GM19025 (cell line): ENCODE results near the gene DRD3.

Experiments
- ATAC-seq: cut with Tn5 transposase; IDR thresholded peaks from one replicate; pipeline ENCODE4 v1.9.1; 2021; ENCODE audit warnings: mild to moderate bottlenecking, low read depth, moderate library complexity; ENCODE audit not compliant: unreplicated experiment

DRD3 gene

GRCh38 chr3:114192136-114192535 lies 13.3 kb upstream of the DRD3 start:
- no peak for ATAC-seq

GRCh38 chr3:114186501-114186900 lies 7.6 kb upstream of the DRD3 start:
- no peak for ATAC-seq

DNA sequence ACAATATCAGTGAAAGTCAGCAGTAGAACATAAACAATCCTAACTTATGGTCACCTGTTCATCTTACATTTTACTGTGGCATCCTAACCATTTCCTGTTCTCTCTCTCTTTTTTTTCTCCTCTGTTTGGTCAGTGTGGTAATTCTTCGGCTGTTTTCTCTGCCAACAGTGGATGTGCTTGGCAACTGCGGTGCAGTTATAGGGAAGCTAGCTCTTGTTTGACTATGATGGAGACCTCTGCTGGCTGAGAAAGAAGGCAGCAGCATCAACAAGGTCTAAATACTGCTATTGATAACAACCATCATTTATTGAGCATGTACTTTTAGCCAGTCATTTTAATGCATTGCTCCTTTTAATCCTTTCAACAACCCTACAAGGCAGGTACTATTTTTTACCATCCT lies 723 bp upstream of the DRD3 start:
- no peak for ATAC-seq

DNA sequence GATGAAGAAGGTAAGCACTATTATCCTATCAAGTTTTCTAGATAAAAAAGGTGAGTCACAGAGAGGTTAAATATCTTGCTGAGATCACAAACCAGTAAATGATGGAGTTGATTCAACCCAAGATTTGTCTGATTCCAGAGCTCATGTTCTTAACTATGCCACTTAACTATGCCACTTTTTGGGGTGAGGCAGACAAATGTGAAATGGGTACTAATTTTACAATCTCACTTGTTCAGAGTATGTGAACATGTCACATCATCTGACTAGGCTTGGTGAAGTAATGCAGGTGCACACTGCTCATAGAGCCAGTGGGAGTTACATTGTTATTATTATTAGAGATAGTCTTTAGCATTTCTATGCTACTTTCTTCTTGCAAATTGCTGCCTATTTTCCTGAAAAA lies 2.0 kb downstream of the DRD3 start:
- no peak for ATAC-seq

DNA sequence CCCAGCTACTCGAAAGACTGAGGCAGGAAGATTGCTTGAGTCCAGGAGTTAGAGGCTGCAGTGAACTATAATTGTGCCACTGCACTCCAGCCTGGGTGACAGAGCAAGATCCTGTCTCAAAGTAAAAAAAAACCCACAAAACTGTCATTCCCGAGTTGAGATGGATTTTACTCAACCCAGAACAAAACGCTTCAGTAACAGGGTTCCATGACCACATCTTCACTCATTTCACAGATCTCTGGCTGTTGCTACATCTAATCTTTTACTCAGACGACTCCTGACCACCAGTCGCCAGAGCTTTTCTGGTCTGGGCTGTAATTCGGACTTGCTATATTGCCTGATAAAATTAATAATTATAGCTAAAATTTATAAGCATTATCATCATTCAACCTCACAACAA lies 2.4 kb downstream of the DRD3 start:
- no peak for ATAC-seq

- no peak for ATAC-seq
Observed at GRCh38 chr3:114175204-114175987, 3.5 kb downstream of the DRD3 start.

DNA sequence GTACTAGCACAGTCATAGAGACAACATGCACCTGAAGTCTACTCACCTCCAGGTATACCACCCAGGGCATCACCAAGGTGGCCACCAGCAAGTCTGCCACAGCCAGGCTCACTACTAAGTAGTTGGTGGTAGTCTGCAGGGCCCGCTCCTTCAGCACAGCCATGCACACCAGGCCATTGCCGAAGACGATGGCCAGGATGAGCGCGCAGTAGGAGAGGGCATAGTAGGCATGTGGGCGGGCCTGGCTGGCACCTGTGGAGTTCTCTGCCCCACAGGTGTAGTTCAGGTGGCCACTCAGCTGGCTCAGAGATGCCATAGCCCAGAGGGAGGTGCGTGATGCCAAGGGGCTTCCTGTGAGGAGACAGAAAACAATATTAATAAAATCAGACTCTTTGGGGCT lies 7.2 kb downstream of the DRD3 start:
- no peak for ATAC-seq

DNA sequence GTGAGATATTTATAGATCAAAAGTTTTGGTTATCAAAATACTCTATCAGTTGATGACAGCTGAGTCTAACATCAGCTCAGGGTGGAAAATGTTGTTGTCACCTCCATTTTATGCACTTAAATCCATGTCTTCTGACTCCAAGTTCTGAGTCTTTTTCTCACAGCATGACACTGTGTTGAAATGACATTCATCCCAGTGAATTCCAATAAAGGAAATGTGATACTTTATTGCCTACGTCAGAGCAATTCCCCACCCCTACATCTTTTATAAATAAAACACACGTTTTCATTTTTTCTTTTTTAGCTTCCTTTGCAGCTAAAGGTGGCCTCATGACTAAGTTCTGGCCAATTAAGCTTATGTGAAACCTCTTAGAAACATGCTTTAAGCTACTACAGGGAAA lies 10.7 kb downstream of the DRD3 start:
- ATAC-seq: no peak

DNA sequence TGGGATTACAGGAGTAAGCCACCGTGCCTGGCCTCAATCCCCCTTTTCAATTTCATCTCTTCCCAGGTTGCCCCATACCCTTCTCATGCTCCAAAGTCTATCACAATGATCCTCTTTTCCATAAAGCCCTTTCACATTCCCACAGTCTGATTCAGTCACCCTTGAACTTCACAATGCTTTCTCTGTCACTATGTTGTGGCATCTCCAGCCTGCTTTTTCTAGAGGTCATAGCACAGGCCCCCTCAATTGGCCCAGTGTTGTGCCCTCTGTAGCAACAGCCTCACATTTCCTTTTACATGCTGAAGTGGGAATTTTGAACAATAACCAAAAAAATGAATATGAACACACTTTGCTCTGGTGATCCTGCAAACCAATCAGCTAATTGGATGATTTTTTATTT lies 21.5 kb downstream of the DRD3 start:
- ATAC-seq: no peak

- no peak for ATAC-seq
Observed at GRCh38 chr3:114155370-114155821, 23.5 kb downstream of the DRD3 start.

GRCh38 chr3:114154321-114154821 lies 24.5 kb downstream of the DRD3 start:
- no peak for ATAC-seq

DNA sequence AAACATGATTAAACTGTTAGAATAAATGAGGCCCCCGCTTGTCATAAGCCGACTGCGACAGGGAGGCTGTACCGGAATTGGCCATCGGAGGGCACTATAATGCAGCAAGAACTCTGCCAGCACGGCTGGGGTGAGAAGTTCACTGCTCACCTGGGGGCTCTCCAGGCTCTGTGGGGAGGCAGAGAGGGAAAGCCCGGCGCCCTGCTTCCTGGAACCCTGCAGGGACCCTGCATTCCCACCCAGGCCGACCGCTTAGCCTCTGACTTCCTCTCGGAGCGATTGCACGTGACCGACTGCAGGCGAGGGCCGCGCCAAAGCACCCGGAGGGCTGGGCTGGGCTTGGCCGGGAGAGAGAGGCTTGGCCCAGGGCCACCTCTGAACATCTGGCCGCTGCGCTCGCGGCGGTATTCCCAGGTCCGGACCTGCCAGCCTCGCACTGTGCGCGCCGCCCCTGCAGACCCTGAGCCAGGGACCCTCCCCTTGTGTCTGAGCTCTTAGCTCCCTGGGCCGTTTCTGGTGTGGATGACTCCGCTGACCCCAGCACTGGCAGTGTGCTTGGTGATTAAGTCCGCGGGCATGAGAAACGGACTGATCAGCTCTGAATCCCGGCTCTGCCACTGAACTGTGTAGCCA lies 26.2 kb downstream of the DRD3 start:
- ATAC-seq: peak; percentile 91

- ATAC-seq: no peak
Observed at GRCh38 chr3:114151091-114151490, 27.8 kb downstream of the DRD3 start.

DNA sequence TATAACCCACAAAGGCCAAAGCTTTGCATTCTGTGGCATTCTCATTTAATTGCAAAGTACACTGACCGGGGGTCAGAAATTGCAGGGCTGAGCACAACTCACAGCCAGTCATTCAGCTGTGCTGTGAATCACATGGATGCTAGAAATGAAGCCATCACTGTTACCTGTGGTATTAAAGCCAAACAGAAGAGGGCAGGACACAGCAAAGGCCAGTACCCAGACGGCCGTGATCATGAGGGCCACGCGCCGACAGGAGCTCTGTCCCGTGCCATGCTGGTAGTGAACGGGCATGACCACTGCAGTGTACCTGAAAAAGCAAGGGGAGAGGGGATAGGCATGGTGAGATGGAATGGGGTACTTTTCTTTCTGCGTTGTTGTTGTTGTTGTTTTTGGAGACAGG lies 31.6 kb downstream of the DRD3 start:
- ATAC-seq: no peak

GRCh38 chr3:114144909-114145688 lies 33.8 kb downstream of the DRD3 start:
- ATAC-seq: no peak

DNA sequence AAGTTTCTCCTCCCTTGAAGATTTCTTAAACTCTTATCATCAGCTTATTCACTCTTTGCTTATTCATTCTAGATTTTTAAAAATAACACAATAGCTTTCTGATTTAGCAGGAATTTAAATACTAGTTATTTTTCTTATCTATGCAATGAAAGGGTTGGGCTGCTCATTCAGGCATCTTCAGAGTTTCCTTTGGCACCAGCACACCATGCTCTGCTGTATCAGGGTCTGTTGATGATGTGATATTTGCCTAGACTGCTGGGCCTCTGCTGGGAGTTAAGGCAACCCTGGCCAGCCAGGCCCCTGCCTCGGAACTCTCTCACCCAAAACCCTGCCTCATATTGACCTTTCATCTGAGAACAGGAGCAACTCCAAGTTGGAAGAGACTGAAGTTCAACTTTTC lies 35.0 kb downstream of the DRD3 start:
- ATAC-seq: no peak

- ATAC-seq: no peak
Observed at GRCh38 chr3:114139836-114140235, 39.0 kb downstream of the DRD3 start.

DNA sequence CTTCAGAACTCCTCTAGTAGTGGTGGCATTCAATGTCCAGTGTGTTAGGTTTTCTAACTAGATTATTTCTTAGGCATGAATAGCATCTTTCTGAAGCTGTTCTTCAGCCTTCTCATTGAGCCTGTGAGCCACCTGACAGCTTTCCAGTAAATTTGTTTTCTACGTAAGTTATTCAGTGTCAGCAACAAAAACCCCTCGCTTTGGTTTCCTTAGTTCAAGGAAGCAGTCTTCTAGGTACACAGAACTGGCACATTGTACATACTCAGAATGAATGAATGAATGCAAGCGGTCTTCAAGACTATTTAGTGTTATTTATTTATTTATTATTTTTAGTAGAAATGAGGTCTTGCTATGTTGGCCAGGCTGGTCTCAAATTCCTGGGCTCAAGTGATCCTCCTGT lies 44.9 kb downstream of the DRD3 start:
- no peak for ATAC-seq

DNA sequence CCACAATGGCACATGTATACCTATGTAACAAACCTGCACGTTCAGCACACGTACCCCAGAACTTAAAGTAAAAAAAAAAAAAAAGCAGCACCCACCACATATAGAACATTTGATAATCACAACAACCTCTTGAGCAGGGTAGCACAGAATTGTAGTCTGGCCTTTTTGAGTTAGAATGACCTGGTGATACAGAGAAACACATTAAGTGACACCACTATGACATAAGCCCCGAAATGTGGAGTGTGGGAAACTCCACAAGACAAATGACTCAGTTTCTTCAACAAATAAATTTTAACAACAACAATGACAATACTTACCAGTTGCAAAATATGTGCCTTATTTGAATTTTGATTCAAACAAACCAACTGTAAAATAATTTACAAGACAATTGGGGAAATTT lies 46.4 kb downstream of the DRD3 start:
- ATAC-seq: no peak

GRCh38 chr3:114128826-114129225 lies 50.0 kb downstream of the DRD3 start:
- no peak for ATAC-seq

GRCh38 chr3:114128231-114128630 lies 50.6 kb downstream of the DRD3 start:
- ATAC-seq: no peak
